K562 (cell line): ENCODE measurements around the gene CNGA4. TPM values are rescaled to one million over a fixed set of nuclear protein-coding genes. Genes with fewer than 3 reads are reported as not detected.

Source experiments
- ATAC-seq: fragments of 200-7000 bp; cut with Tn5 transposase; 3 replicates; pipeline ENCODE4 v1.9.1; 2020; ENCODE audit warnings: moderate library complexity
- BruUV-seq: library from RNA; stranded (reverse); fragments of 400-500 nt; replicated peaks from 2 replicates; lab custom pipeline; 2021; lab: Mats Ljungman, UMichigan
- CTCF ChIA-PET: fragments of 300-600 bp; formaldehyde crosslinking; extraction: SDS; loops from one replicate; lab custom pipeline; 2021; ENCODE audit warnings: low intra/inter-chr PET ratio; lab: Yijun Ruan, JAX
- POLR2A ChIA-PET: fragments of 300-600, 350-650 bp; sonication (Branson Sonifier 250); formaldehyde crosslinking; extraction: SDS; loops from one replicate; lab custom pipeline; 2021; ENCODE audit warnings: antibody characterized with exemption, inconsistent platforms; lab: Yijun Ruan, JAX
- DNase-seq, 4 experiments: peaks; one replicate each; pipeline versions ENCODE4 v3.0.0 to v3.0.0-alpha.2; 2011 to 2018; ENCODE audit warnings: low spot score in 3 of 4, mixed read lengths in 3 of 4; ENCODE audit errors: extremely low read depth in 1 of 4
- FAIRE-seq: peaks from 2 replicates; lab custom pipeline; 2011; peaks lifted over from hg19 to GRCh38; lab: Jason Lieb, UNC
- H2AFZ ChIP-seq: 2 replicates; pipeline ENCODE4 v1.6.0; 2011; ENCODE audit warnings: low read depth, low read length, control low read depth, inconsistent platforms
- H3K27ac ChIP-seq: fragments of 200-600 bp; 3 replicates; pipeline ENCODE4 v1.8.0; 2011; ENCODE audit warnings: low read depth, mild to moderate bottlenecking, control low read depth, inconsistent platforms, low read length, moderate library complexity, mixed read lengths; ENCODE audit errors: extremely low read depth
- H3K27me3 ChIP-seq, 2 experiments: fragments of 300-600 bp in 1 of 2; 2 replicates in 1 of 2; 3 replicates in 1 of 2; pipeline versions ENCODE4 v1.6.0 to v1.8.0; 2011; ENCODE audit warnings: inconsistent platforms in 2 of 2, low read length in 2 of 2, mild to moderate bottlenecking in 1 of 2, mixed read lengths in 1 of 2, moderate library complexity in 1 of 2; ENCODE audit not compliant: control insufficient read depth in 2 of 2, insufficient read depth in 2 of 2
- H3K36me3 ChIP-seq: fragments of 300-600 bp; 3 replicates; pipeline ENCODE4 v1.8.0; 2011; ENCODE audit warnings: mild to moderate bottlenecking, low read length, inconsistent platforms; ENCODE audit not compliant: control insufficient read depth, insufficient read depth
- H3K4me1 ChIP-seq, 2 experiments: fragments of 200-600 bp in 1 of 2; replicated peaks in 1 of 2; 2 replicates in 1 of 2; 3 replicates in 1 of 2; pipeline versions ENCODE4 v1.5.1 to v1.8.0; 2011; ENCODE audit warnings: inconsistent platforms in 2 of 2, low read length in 2 of 2, mild to moderate bottlenecking in 1 of 2, mixed read lengths in 1 of 2, moderate library complexity in 1 of 2; ENCODE audit not compliant: control insufficient read depth in 2 of 2, insufficient read depth in 2 of 2
- H3K4me2 ChIP-seq: 2 replicates; pipeline ENCODE4 v1.6.1; 2011; ENCODE audit warnings: low read length, control low read depth, inconsistent platforms, mixed read lengths; ENCODE audit not compliant: insufficient read depth
- H3K4me3 ChIP-seq: fragments of 200-600 bp; sonication (generic), shearing (Covaris generic); 2 replicates; pipeline ENCODE4 v1.5.1; 2016; ENCODE audit warnings: control low read depth, inconsistent platforms
- H3K79me2 ChIP-seq: fragments of 200-600 bp; 3 replicates; pipeline ENCODE4 v1.8.0; 2011; ENCODE audit warnings: low read length, inconsistent platforms; ENCODE audit not compliant: control insufficient read depth, insufficient read depth
- H3K9ac ChIP-seq, 2 experiments: 2 replicates each; pipeline versions ENCODE4 v1.6.0 to v1.6.1; 2011; ENCODE audit warnings: low read depth in 2 of 2, low read length in 2 of 2, control low read depth in 1 of 2, inconsistent platforms in 1 of 2, mild to moderate bottlenecking in 1 of 2, mixed read lengths in 1 of 2; ENCODE audit not compliant: insufficient read depth in 1 of 2
- H3K9me1 ChIP-seq: one replicate; pipeline ENCODE4 v1.6.0; 2011; ENCODE audit warnings: inconsistent platforms, mild to moderate bottlenecking, low read length, moderate library complexity; ENCODE audit not compliant: control insufficient read depth, insufficient read depth
- H3K9me3 ChIP-seq: replicated peaks from 2 replicates; pipeline ENCODE4 v1.5.1; 2011; ENCODE audit warnings: low read depth, low read length, inconsistent platforms; ENCODE audit not compliant: control insufficient read depth, insufficient read depth
- H4K20me1 ChIP-seq: replicated peaks from 2 replicates; pipeline ENCODE4 v1.6.1; 2011; ENCODE audit warnings: low read length, inconsistent platforms, mixed read lengths; ENCODE audit not compliant: control insufficient read depth, insufficient read depth
- FOSL1 ChIP-seq: fragments of 200-800 bp; sonication (Bioruptor generic); conservative IDR thresholded peaks from 2 replicates; pipeline ENCODE4 v1.6.1; 2016; ENCODE audit warnings: missing genetic modification characterization, missing compliant biosample characterization
- SOX6 ChIP-seq: fragments of 450-650 bp; IDR thresholded peaks from 2 replicates; pipeline ENCODE4 v1.6.1; 2014; ENCODE audit warnings: mild to moderate bottlenecking
- TAF9B ChIP-seq: fragments of 450-650 bp; IDR thresholded peaks from 2 replicates; pipeline ENCODE4 v1.6.1; 2018; ENCODE audit warnings: mild to moderate bottlenecking; ENCODE audit not compliant: partially characterized antibody
- TCF7L2 ChIP-seq: fragments of 150-350 bp; IDR thresholded peaks from 2 replicates; pipeline ENCODE4 v1.6.1; 2016; ENCODE audit warnings: low read depth, mild to moderate bottlenecking, low read length, moderate library complexity
- ZHX1 ChIP-seq: fragments of 150-350 bp; conservative IDR thresholded peaks from 2 replicates; pipeline ENCODE4 v1.6.1; 2014; ENCODE audit warnings: low read length
- WGBS: fragments of 100-300 bp; shearing (Covaris generic); methylation state at CpG from one replicate; pipeline ENCODE4 v1.1.6; 2016; ENCODE audit warnings: low coverage, mixed read lengths; ENCODE audit not compliant: insufficient coverage; ENCODE audit errors: missing lambda C conversion rate; 5-methylcytosine and 5-hydroxymethylcytosine counted together
- in situ Hi-C: fragments of 300-500 bp; cut with MboI; formaldehyde crosslinking; loops from 4 replicates; pipeline ENCODE4 v1.15.0; 2018; ENCODE audit warnings: inconsistent platforms, mixed read lengths
- intact Hi-C: fragments of 100-400 bp; cut with micrococcal nuclease; formaldehyde crosslinking; loops from 2 replicates; pipeline ENCODE4 v1.14.2; 2022
- polyA plus RNA-seq, 8 experiments: library from polyadenylated mRNA; depleted of rRNA in 4 of 8; stranded (reverse) in 5 of 8; unstranded in 3 of 8; fragments of >200 nt; fragmentation: Nextera tagmentation in 2 of 8; fragmentation: Illumina TruSeq in 1 of 8; extraction: Ambion mirVana in 2 of 8; extraction: Trizol in 1 of 8; gene quantifications; 2 replicates each; pipeline versions ENCODE4 v1.2.1 to v1.2.3, GENCODE V29; 2011 to 2014; ENCODE audit warnings: inconsistent platforms in 1 of 8, missing spikeins in 1 of 8
- total RNA-seq, 7 experiments: library from RNA; depleted of rRNA in 6 of 7; stranded (reverse); fragments of >200 nt in 6 of 7; fragmentation: Illumina TruSeq in 2 of 7; extraction: Trizol in 2 of 7; gene quantifications; 2 replicates each; pipeline versions ENCODE4 v1.2.1 to v1.2.3, GENCODE V29; 2011 to 2021; ENCODE audit warnings: low replicate concordance in 1 of 7

CNGA4 gene
- total and polyA plus RNA-seq, 9 of the 15 experiments (the other 6 are each of a cell fraction or from before 2014, with no cell fraction given): 0.04 to 0.09 (median 0.06) TPM; not detected in 6

DNA sequence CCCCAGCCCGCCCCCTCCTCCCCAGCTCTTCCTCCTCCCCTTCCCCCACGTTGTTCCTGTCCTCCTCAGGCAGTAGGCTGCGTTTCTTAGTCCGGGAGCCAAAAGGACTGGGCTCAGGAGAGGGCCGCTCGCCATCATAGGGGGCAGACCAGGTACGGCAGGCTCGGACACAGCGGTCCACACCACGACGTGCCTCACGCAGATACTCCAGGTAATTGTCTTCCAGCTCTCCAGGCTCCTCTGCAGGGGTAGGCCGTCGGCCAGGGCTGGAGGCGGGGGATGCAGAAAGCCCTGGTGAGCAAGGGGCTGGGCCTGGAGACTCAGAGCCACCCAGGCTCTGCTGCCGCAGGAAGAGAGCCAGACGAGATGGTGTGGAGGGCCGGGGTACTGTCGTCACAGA is 21.2 kb upstream of the CNGA4 start (continued):
- TF ChIP-seq ZHX1: no peak
- TF ChIP-seq TCF7L2: no peak

- POLR2A ChIA-PET: interaction anchor here (0.6 to 0.8 kb wide), 2 partner anchors 15 to 22 kb away, joined by 3 read pairs; partner anchors contain the start of gene FHIP1B
- no peak overlapping the region for H3K27ac ChIP-seq
- H4K20me1 ChIP-seq: no peaks in the 10 kb centered on the region; the same call in 1 of the 2 replicates
- in situ Hi-C loops: no loop called here
- DNase-seq: no peak
- no peak overlapping the region for H2AFZ ChIP-seq
- H3K4me3 ChIP-seq: no peak overlapping the region
- BruUV-seq: no TSS peak
- peaks cover 85% of the 10 kb centered on the region; the same call in 2 of the 3 replicates for H3K36me3 ChIP-seq
- no peak overlapping the region for H3K4me2 ChIP-seq
- TF ChIP-seq SOX6: no peak
- TF ChIP-seq TAF9B: no peak
- 0 out of 2 replicates have a peak, but pooled peaks have one; percentile 25 for TF ChIP-seq FOSL1 (tag)
- TF ChIP-seq, all 486 proteins: peak for 1
- CTCF ChIA-PET: interaction anchor here (0.6 kb wide), 1 partner anchor 10 kb away, joined by 3 read pairs; no protein-coding TSS in a partner anchor
- intact Hi-C loops: no loop called here
- Histone ChIP-seq H3K79me2 (no peaks in the 10 kb centered on the region), H3K9me3 (no peaks in the 10 kb centered on the region), H3K9ac (no peak overlapping the region), H3K9me1 (no peaks in the 10 kb centered on the region), H3K27me3 (no peaks in the 10 kb centered on the region), H3K4me1 (peaks cover 0 to 8% of the 10 kb centered on the region in 2 experiments; a peak in 2 of 5 replicates)
- ATAC-seq: no peak
- 62% methylated on average over 2 of the region's 2 CpGs for WGBS
- FAIRE-seq: no peak
Measured at GRCh38 chr11:6219359-6219758, 19.5 kb upstream of the CNGA4 start.
